ENCODE data around the gene RBM15B.

RBM15B gene

GRCh38 chr3:51436998-51437639 is 46.0 kb downstream of the RBM15B start:
- no peak for DNase-seq (ENCODE audit: extremely low read depth in 1 of 2, low read depth in 1 of 2)

- DNase-seq (ENCODE audit: extremely low read depth in 1 of 2, low read depth in 1 of 2) = no peak
Observed at GRCh38 chr3:51441282-51442030, 50.4 kb downstream of the RBM15B start.

GRCh38 chr3:51445544-51446280 is 54.6 kb downstream of the RBM15B start:
- no peak for DNase-seq (ENCODE audit: extremely low read depth in 1 of 2, low read depth in 1 of 2)

Measured in activated CD8-positive, alpha-beta memory T cell treated with anti-CD3 and anti-CD28 coated beads for 1 hour (primary cell).